GM18526 (cell line): ENCODE measurements around the gene RPGRIP1L.

Experiments used
- POLR2A ChIP-seq: IDR thresholded peaks from 3 replicates; pipeline ENCODE4 v1.6.1; 2011; ENCODE audit not compliant: insufficient read length; ENCODE audit errors: extremely low read depth

Gene RPGRIP1L

DNA sequence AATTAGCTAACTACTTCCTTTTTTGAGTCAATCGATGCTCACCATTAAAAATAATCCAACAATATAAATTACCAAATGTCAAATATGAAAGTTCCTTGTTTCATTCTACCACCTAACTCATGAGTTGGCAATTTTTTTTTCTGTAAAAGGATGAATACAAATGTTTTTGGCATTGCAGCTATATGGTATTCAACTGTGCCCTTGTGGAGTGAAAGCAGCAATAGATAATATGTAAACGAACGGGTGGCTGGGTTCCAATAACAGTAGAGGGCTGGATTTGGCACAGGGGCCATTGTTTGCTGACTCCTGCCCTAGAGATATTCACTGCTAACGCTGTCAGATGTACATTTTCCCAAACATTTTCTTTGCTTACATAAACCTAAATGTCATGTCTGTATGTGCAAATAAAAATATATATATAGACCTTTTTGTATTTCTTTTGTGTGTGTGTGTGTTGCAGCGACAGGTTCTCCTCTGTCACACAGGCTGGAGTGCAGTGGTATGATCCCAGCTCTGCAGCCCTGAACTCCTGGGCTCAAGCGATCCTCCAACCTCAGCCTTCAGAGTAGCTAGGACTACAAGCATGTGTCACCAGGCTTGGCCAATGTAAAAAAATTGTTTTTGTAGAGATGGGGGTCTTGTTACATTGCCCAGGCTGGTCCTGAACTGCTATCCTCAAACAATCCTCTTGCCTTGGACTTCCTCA lies 73.9 kb downstream of the RPGRIP1L start:
- no peak for TF ChIP-seq POLR2A

DNA sequence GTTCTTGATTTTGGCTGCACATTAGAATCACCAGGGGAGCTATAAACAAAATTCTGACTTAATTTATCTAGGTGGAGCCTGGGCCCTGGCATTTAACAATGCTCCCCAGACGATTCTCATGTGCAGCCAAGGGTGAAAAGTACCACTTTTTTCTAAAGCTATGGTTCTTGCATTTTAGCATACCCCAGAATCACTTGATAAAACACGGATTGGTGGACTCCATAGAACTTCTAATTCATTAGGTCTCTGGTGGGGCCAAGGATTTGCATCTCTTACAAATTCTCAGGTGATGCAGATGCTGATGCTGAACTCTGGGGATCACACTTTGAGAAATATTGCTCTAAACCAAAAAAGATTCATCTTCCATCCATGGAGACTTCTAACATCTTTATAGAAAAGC lies 74.5 kb downstream of the RPGRIP1L start:
- TF ChIP-seq POLR2A: no peak

DNA sequence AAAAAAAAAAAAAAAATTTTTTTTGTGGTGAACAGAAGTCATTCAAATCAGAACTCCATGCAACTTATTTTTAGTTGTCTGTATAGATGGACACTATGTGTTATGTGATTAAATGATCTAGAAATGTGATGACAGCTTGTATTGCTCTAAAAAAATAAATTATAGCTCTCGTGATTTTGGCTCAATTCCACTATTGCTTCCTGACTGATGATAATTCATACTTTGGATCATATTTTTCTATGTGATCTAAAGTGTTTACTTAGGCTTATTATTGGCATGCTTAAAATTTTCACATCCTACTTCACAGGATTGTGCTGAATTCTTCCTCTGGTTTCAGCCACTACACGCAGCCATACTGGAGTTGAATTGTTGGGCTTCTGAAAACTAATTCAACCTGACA lies 76.8 kb downstream of the RPGRIP1L start:
- no peak for TF ChIP-seq POLR2A

DNA sequence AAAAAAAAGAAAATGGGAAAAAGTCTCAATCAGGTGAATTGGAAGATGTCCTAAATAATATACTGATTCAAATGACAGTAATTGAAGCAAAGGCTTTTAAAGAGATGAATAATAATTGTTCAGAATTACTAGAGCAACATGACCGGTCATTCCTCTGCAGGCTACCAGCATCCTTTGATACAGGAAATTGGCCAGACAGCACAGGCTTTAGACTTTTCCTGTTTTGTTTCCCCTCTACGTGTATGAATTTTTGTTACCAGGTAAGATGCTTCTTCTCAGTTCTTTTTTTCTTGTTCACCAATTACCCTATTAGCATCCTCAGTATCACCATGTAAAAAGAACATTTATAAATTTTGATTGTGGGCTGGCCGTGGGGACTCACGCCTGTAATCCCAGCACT lies 77.5 kb downstream of the RPGRIP1L start:
- no peak for TF ChIP-seq POLR2A

DNA sequence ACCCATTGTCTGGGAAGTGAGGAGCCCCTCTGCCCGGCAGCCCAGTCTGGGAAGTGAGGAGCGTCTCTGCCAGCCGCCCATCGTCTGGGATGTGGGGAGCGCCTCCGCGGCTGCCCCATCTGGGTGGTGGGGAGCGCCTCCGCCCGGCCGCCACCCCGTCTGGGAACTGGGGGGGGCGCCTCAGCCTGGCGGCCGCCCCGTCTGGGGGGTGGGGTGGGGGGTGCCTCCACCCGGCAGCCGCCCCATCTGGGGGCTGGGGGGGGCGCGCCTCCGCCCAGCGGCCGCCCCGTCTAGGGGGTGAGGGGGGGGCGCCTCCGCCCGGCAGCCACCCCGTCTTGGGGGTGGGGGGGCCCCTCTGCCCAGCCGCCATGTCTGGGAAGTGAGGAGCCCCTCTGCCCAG lies 78.4 kb downstream of the RPGRIP1L start:
- TF ChIP-seq POLR2A: no peak

DNA sequence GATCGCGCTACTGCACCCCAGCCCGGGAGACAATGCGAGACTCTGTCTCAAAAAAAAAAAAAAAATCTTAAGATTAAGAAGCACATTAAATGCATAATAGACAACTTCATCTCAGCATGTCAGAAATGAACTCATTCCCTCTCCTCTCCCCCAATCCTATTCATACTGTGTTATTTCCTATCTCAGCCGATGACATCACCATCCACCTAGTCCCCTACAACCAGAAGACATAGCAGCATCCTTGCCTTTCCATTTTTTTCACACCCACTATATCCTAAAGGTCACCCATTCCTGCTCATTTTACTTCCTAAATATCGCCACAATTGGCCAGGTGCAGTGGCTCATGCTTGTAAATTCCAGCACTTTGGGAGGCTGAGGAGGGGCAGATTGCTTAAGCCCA lies 81.3 kb downstream of the RPGRIP1L start:
- TF ChIP-seq POLR2A: no peak

DNA sequence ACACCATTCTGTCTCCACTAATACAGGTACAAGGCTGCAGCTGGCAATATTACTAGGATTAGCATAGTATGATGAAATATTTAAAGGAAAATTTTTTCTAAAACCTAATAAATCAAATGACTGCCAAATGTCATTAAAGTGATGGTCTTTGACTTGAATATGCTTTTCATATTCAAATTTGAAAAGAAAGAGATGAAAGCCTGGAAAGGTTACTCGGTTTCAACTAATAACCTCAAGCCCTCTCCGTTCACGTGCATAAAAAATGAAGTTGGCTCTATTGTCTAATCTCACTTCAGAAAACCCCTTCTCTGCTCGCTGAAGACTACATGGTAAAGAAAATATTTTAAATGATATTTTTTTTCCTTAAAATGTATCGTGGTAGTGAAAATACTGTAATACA lies 83.2 kb downstream of the RPGRIP1L start:
- no peak for TF ChIP-seq POLR2A

DNA sequence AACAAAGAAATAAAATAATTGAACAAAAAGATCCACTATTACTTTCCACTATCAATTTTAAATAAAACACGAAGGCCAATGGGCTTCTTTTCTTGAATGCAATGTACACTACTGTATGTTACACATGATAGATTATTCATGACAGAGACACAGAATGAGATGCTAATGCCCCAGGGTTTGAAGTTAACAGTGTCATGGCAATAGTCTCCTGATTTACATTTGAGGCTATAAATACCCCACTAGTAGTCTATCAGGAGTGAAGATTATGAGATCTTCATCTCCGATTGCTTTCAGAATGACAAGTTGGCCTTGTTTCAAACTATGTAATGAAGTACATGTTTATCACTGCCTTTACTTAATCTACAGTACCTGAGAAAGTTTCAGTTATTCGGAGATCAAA lies 84.4 kb downstream of the RPGRIP1L start:
- TF ChIP-seq POLR2A: no peak

DNA sequence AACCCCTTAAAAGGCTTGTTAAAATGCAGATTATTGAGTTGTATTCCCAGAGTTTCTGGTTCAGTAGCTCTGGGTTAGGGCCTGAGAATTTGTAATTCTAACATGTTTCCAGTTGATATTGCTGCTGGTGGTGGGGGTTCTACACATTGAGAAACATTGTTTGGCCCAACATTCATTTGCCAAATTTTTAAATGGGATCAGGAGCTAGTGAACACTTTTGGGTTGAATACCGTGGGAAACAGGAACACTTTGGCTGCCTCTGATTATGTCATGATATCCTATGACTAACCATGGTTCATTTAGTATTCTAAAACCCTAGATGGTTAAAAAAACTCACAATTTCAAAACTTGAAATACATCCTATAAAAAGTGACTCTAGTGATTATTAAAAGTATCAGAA lies 89.3 kb downstream of the RPGRIP1L start:
- no peak for TF ChIP-seq POLR2A

DNA sequence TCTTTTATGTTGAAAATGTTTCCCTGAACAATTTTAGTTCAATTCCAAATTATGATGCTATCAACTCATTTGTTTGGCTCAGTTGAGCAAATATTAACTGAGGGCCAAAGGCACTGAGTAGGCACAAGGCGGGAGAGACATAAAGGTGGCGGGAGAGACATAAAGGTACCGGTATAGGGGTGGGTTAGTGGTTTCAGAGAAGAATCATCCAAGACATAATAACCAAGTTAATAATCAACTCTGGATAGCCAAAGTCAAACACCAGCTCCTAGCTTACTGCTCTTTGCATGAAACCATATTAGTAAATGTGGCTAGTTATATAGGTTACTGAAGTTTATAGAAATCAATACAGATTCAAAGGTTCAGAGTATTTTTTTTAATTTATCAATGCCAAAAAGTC lies 91.7 kb downstream of the RPGRIP1L start:
- no peak for TF ChIP-seq POLR2A

DNA sequence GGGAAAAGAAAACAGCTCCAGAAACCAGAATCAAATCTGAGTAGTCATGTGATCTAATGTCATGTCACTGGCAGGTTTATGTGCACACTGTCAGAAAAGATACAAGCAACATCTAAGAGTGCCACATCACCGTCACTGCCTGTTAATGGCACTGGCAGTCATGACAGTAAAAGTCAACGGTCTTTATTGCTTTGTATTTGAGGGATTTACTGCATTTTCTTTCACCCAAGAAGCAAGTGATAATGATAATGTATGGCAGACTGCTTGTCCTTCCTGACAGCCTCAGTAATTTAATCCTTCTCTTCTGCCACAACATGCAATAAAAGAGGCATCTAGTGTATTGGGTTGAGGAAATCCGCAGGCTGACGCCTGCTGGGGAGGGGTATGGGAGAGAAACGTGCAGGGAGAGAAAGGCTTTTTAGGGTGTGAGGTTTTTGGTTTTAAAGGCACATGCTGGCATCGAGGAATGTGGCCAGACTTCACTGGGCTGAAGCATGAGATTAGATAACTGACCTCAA lies 92.4 kb downstream of the RPGRIP1L start:
- no peak for TF ChIP-seq POLR2A

DNA sequence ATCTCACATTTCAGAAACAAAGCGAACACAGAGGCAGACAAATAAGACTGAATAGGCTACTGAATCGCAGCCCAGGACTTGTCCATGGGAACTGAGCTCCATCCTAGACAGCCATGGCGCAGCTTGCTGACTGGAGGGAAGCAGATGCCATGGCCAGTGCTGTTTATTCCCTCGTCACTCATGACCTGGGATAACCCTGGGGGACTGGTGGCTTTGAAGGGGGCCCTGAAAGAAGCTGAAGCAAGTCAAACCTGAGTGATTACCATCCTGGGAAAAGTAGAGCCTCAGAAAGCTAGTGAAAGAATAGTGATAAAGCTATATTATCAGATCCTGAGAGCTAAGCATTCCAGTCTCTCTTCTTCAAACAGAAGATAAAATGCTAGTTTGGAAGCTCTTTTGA lies 94.1 kb downstream of the RPGRIP1L start:
- no peak for TF ChIP-seq POLR2A

DNA sequence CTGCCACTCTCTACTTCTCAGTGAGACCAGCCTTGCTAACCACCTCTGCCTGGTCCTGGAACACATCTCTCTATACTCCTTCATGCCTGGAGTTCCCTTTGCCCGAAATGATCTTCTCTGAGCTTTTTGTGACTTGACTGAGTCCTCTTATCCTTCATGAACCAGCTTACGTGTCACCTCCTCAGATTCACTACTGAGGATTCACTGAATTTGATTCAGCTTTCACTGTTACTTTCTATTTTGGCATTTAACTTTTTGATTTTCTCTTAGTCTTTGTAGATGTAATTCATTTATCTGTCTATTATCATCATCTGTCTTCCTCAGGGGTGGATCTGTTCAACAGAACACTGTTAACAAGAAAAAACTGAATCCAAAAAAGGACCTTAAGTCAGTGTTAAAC lies 95.6 kb downstream of the RPGRIP1L start:
- TF ChIP-seq POLR2A: no peak

DNA sequence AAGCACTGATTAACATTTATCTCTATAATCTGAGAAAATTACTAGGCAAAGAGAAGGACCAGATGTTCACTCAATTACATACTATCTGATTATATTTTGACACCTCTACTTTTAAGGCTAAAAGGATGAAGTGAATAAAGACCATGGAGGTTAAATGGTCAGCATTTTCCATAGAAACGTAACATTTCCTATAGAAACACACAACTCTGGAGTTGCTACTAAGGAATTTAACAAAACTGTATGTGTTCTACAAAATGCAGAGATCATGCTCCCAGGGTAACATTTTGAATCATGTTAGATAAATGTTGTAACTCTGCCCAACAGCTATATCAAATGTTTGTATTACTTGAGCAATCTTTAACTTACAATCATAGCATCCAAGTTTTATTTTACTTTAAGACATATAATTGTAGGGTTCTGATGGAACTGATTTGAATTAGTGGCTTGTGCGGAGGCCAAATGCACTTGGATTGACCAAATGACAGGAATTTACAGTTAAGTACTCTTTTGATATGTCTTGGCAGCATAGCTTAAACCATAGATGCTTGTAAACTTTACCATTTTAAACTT lies 97.7 kb downstream of the RPGRIP1L start:
- no peak for TF ChIP-seq POLR2A

DNA sequence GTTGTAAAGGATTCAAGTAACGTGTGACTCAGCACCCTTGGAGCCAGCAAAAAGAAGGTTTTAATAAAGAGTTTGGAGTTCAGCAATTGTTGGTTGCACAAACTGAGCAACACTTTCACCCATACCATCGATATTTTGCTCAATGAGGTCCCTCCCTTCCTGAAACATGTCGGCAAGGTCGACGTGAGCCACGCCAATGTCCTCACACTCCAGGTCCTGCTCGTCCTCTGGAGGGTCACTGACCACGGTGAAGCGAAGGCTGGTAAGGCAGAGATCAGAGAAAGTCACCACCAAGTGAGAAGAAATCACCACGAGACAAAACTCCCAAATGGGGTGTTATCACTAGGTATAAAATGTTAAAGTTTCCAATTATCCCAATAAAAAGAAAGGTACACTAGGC lies 98.3 kb downstream of the RPGRIP1L start:
- no peak for TF ChIP-seq POLR2A

DNA sequence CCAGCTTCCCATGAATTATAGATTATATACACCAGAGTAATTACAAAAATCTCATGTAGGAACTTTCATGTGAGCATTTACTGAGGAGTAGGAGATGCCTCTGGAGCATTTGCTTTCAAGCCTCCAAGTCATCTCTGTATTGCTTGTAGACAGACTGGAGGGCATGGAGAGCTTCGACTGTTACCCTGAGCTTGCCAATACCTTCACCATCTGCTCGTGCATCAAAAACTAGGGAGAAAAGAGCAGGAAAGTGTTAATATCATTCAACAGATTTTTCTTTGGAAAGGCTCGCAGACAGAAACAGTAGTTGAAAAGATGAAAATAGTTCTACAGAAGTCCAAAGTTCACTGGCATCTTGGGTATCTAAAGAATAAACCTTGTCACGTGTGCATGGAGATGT lies 101.7 kb downstream of the RPGRIP1L start:
- TF ChIP-seq POLR2A: no peak

DNA sequence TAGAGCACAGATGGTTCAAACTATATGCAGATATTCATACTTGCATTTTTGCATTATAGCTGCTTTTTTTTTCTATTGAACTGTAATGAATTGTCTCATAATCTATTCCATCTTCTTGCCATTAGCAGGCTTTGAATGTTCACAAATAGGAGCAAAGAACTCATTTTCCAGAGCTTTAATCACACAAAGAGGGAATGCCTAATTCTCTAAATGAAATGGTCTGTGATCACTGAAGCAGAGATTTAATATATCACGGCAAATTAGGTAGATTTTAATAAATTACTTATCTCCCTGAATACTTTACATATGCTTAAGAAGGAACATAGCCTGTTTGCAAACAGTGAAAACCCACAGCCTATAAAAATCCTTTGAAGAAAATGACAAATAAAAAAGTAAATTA lies 103.0 kb downstream of the RPGRIP1L start:
- TF ChIP-seq POLR2A: no peak
